GM06990 (cell line): ENCODE measurements around the gene ARHGAP15.

Source experiments
- DNase-seq: peaks from one replicate; pipeline ENCODE4 v3.0.0-alpha.2; 2011; ENCODE audit not compliant: insufficient read length; ENCODE audit errors: extremely low read depth
- H3K27me3 ChIP-seq: replicated peaks from 2 replicates; pipeline ENCODE4 v1.6.0; 2011; ENCODE audit warnings: low read length; ENCODE audit not compliant: control insufficient read depth, insufficient read depth
- H3K36me3 ChIP-seq: 2 replicates; pipeline ENCODE4 v1.5.1; 2011; ENCODE audit warnings: low read length; ENCODE audit not compliant: control insufficient read depth, insufficient read depth
- H3K4me3 ChIP-seq: replicated peaks from 2 replicates; pipeline ENCODE4 v1.5.1; 2011; ENCODE audit warnings: low read depth, mild to moderate bottlenecking, control low read depth, low read length
- CTCF ChIP-seq: IDR thresholded peaks from 2 replicates; pipeline ENCODE4 v1.5.1; 2011; ENCODE audit warnings: low read length, control low read depth, mild to moderate bottlenecking, inconsistent platforms; ENCODE audit not compliant: insufficient read depth, poor library complexity, severe bottlenecking

ARHGAP15 gene

GRCh38 chr2:143297182-143297581, 168.0 kb downstream of the ARHGAP15 start:
- Histone ChIP-seq H3K4me3 (no peak overlapping the region), H3K27me3 (no peaks in the 10 kb centered on the region), H3K36me3 (no peaks in the 10 kb centered on the region)
- no peak for TF ChIP-seq CTCF
- DNase-seq: no peak

- no peak overlapping the region for H3K4me3 ChIP-seq
- H3K27me3 ChIP-seq: no peaks in the 10 kb centered on the region
- no peaks in the 10 kb centered on the region for H3K36me3 ChIP-seq
- TF ChIP-seq CTCF: no peak
- DNase-seq: no peak
These were observed 171.3 kb downstream of the ARHGAP15 start for GRCh38 chr2:143300536-143300935.

- no peak for DNase-seq
- no peak overlapping the region for H3K4me3 ChIP-seq
- no peaks in the 10 kb centered on the region for H3K36me3 ChIP-seq
- H3K27me3 ChIP-seq: no peaks in the 10 kb centered on the region
- no peak for TF ChIP-seq CTCF
These were observed 182.2 kb downstream of the ARHGAP15 start for GRCh38 chr2:143311426-143311825.

- H3K4me3 ChIP-seq: no peak overlapping the region
These were observed 183.2 kb downstream of the ARHGAP15 start for GRCh38 chr2:143312441-143312840.

GRCh38 chr2:143313861-143314260, 184.6 kb downstream of the ARHGAP15 start:
- no peak for TF ChIP-seq CTCF
- DNase-seq: no peak
- no peak overlapping the region for H3K4me3 ChIP-seq
- no peaks in the 10 kb centered on the region for H3K36me3 ChIP-seq
- no peaks in the 10 kb centered on the region for H3K27me3 ChIP-seq

More at GRCh38 chr2:143312441-143312840, 183.2 kb downstream of the ARHGAP15 start:
- no peak for DNase-seq
- no peak for TF ChIP-seq CTCF
- Histone ChIP-seq H3K27me3 (no peaks in the 10 kb centered on the region), H3K36me3 (no peaks in the 10 kb centered on the region)

- no peak overlapping the region for H3K4me3 ChIP-seq
- no peaks in the 10 kb centered on the region for H3K27me3 ChIP-seq
- H3K36me3 ChIP-seq: no peaks in the 10 kb centered on the region
- TF ChIP-seq CTCF: no peak
- DNase-seq: no peak
These were observed 192.8 kb downstream of the ARHGAP15 start for GRCh38 chr2:143321994-143322393.
